ENCODE data around the gene LRGUK.

LRGUK gene

DNA sequence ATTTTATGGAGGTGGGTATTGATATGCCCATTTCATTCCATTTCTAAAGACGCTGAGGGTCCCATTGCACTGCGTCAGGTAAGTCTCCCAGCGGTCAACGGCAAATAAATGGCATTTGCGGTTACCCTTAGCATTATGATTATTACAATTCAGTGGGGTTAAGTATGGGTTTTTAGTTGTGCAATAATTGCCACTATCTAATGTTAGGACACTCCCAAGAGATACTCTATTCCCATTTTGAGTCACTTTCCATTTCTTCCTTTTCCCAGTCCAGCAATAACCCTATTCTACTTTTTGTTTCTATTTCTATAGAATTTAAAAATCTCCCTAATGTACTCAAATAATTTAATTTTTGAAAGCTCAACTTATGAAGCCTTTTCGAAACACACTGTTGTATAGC is 185.6 kb downstream of the LRGUK start:
- DNase-seq, result no peak

DNA sequence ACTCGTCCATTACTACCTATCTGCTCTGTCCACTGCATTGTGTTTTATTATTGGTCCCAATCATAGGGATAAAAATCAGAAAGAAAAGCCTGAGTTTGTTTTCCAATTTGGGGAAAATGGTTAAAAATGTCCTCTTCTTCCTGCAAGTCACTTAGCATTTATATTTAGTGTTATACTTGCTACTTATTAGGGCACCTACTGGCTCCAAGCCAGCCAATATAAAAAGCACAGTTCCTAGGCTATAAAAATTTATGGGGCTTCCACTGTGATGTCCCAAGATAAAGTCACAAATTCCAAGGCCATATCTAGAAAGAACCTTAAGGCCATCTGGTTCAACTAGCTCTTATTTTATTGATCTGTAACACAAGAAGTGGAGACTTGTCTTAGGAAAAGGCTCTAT is 186.4 kb downstream of the LRGUK start:
- DNase-seq, result no peak

Data from SW 1271 (cell line).